PC-3 (cell line): ENCODE measurements around the gene CDK18. TPM values are rescaled to one million over a fixed set of nuclear protein-coding genes. Genes with fewer than 3 reads are reported as not detected.

Source experiments
- ATAC-seq: fragments of 200-7000 bp; cut with Tn5 transposase; 2 replicates; pipeline ENCODE4 v1.9.1; 2020; ENCODE audit warnings: mild to moderate bottlenecking, moderate library complexity
- BruUV-seq: library from RNA; stranded (reverse); fragments of 400-500 nt; replicated peaks from 2 replicates; lab custom pipeline; 2021; lab: Mats Ljungman, UMichigan
- CTCF ChIA-PET: fragments of 300-600 bp; sonication (Branson Sonifier 250); formaldehyde crosslinking; loops from one replicate; lab custom pipeline; 2022; ENCODE audit warnings: antibody characterized with exemption; lab: Charles Lee
- POLR2A ChIA-PET: fragments of 300-600 bp; sonication (Branson Sonifier 250); formaldehyde crosslinking; loops from one replicate; lab custom pipeline; 2022; ENCODE audit warnings: antibody characterized with exemption; ENCODE audit not compliant: unreplicated experiment; lab: Charles Lee
- DNase-seq: peaks from one replicate; pipeline ENCODE4 v3.0.0-alpha.2; 2015
- H2AFZ ChIP-seq: fragments of 300-600 bp; sonication (generic); 2 replicates; pipeline ENCODE4 v1.6.0; 2016; ENCODE audit warnings: antibody characterized with exemption, low read length
- H3F3A ChIP-seq: fragments of 300-600 bp; sonication (generic); one replicate; pipeline ENCODE4 v1.6.0; 2017; ENCODE audit warnings: antibody characterized with exemption, low read length, control low read depth, mild to moderate bottlenecking; ENCODE audit not compliant: unreplicated experiment
- H3K27ac ChIP-seq: fragments of 300-600 bp; sonication (generic); 2 replicates; pipeline ENCODE4 v1.5.1; 2016; ENCODE audit warnings: mild to moderate bottlenecking, low read length
- H3K27me3 ChIP-seq: fragments of 300-600 bp; sonication (generic); 2 replicates; pipeline ENCODE4 v1.6.1; 2016; ENCODE audit warnings: low read length, mixed read lengths
- H3K36me3 ChIP-seq: fragments of 300-600 bp; sonication (generic); 2 replicates; pipeline ENCODE4 v1.6.1; 2016; ENCODE audit warnings: low read depth, mixed run types, low read length, mixed read lengths
- H3K4me1 ChIP-seq: fragments of 300-600 bp; sonication (generic); 2 replicates; pipeline ENCODE4 v1.5.1; 2016; ENCODE audit warnings: low read length; ENCODE audit not compliant: insufficient read depth
- H3K4me2 ChIP-seq: fragments of 300-600 bp; sonication (generic); 2 replicates; pipeline ENCODE4 v1.6.0; 2016; ENCODE audit warnings: low read length
- H3K4me3 ChIP-seq: fragments of 300-600 bp; sonication (generic); 2 replicates; pipeline ENCODE4 v1.5.1; 2016; ENCODE audit warnings: mild to moderate bottlenecking, low read length, mixed read lengths
- H3K79me2 ChIP-seq: fragments of 300-600 bp; sonication (generic); 2 replicates; pipeline ENCODE4 v1.6.1; 2017; ENCODE audit warnings: low read length, mixed read lengths
- H3K9ac ChIP-seq: fragments of 300-600 bp; sonication (generic); 2 replicates; pipeline ENCODE4 v1.6.0; 2016; ENCODE audit warnings: mild to moderate bottlenecking, low read length
- H3K9me2 ChIP-seq: fragments of 300-600 bp; sonication (generic); replicated peaks from 2 replicates; pipeline ENCODE4 v1.6.1; 2016; ENCODE audit warnings: mixed run types, low read length, mixed read lengths
- H3K9me3 ChIP-seq: fragments of 300-600 bp; sonication (generic); 2 replicates; pipeline ENCODE4 v1.6.1; 2016; ENCODE audit warnings: low read length, mixed read lengths
- H4K20me1 ChIP-seq: fragments of 300-600 bp; sonication (generic); 2 replicates; pipeline ENCODE4 v1.6.1; 2016; ENCODE audit warnings: low read length, mixed read lengths
- CTCF ChIP-seq: fragments of 300-600 bp; sonication (generic); conservative IDR thresholded peaks from 2 replicates; pipeline ENCODE4 v1.5.1; 2017; ENCODE audit warnings: antibody characterized with exemption, low read depth, mild to moderate bottlenecking, low read length
- EZH2 ChIP-seq: fragments of 300-600 bp; sonication (generic); IDR thresholded peaks from one replicate; pipeline ENCODE4 v1.6.1; 2017; ENCODE audit warnings: antibody characterized with exemption, mild to moderate bottlenecking, low read length; ENCODE audit not compliant: unreplicated experiment
- EZH2phosphoT487 ChIP-seq: fragments of 300-600 bp; sonication (generic); IDR thresholded peaks from 2 replicates; pipeline ENCODE4 v1.6.1; 2018; ENCODE audit warnings: mild to moderate bottlenecking, antibody characterized with exemption, low read length, borderline replicate concordance
- intact Hi-C: fragments of 100-400 bp; cut with micrococcal nuclease; formaldehyde crosslinking; loops from 2 replicates; pipeline ENCODE4 v1.9.0; 2023
- total RNA-seq: library from RNA; depleted of rRNA; stranded (reverse); fragments of >200 nt; gene quantifications from 2 replicates; pipeline ENCODE4 v1.2.3, GENCODE V29; 2014

CDK18 gene
- total RNA-seq, 1 experiment from 2014 or later, result 13.2 TPM

DNA sequence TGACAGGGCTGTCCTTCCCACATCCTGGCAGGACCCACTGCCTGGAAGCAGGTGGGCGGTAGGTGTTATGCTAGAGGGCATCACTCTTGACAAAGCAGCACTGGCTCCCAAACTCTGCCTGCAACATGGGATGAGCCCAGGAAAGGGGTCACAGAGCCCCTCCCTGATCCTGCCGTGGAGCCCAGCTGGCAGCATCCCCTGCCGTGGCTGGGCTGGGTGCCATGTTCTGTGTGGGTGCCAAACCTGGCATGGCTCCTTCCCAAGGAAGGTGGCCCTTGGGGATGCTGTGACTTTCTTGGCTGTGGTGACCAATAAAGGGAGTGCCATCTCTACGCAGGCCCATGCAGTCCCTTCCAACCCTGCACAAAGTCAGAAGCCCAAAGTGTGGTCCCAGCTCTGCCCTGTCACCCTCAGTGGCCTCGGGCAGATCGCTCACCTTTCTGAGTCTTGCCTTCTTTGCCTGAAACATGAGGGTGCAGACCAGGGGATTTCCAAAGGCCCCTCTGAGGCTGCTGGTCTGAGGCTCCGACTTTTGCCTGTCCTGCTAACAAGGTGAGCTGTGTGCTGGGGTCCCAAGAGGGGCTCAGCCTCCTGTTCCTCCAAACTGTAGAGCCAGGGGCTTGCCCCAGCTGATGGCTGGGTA lies 6.0 kb downstream of the CDK18 start:
- BruUV-seq, result no TSS peak
- DNase-seq (no peak), ATAC-seq (no peak)
- Histone ChIP-seq H3K4me1 (peaks cover 13% of the 10 kb centered on the region), H3K4me2 (no peak overlapping the region), H3K27ac (no peak overlapping the region), H3K79me2 (peaks cover 5% of the 10 kb centered on the region), H3F3A (no peaks in the 10 kb centered on the region), H3K9ac (no peak overlapping the region), H2AFZ (no peak overlapping the region), H3K36me3 (no peaks in the 10 kb centered on the region), H4K20me1 (no peaks in the 10 kb centered on the region), H3K9me2 (no peaks in the 10 kb centered on the region), H3K9me3 (no peaks in the 10 kb centered on the region), H3K4me3 (no peak overlapping the region), H3K27me3 (no peaks in the 10 kb centered on the region)
- ChIA-PET POLR2A (interaction anchor here (0.6 kb wide), 1 partner anchor 471 kb away, joined by 4 read pairs; no protein-coding TSS in a partner anchor), CTCF (no interaction called here)
- intact Hi-C loops, result no loop called here
- no peak for TF ChIP-seq EZH2
- TF ChIP-seq CTCF, result no peak
- no peak for TF ChIP-seq EZH2phosphoT487

DNA sequence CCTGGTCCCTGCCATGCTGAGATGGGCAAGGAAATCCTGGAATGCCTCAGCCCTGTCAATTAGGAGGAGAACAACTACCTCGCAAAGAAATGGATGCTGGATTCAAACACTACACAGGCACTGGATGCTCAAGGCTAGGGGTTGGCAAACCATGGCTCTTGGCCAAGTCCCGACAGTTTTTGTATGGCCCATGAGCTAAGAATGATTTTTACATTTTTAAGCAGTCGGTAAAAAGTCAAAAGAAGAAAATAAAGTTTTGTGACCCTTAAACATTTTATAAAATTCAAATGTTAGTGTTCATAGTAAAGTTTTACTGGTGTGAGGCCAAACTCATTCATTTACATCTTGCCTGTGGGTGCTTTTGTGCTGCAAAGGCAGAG lies 6.5 kb downstream of the CDK18 start:
- no peak overlapping the region for H2AFZ ChIP-seq
- DNase-seq (no peak), ATAC-seq (no peak)
- no peak overlapping the region for H3K4me3 ChIP-seq
- no peak overlapping the region for H3K27ac ChIP-seq
- CTCF ChIA-PET, result no interaction called here
- intact Hi-C loops, result no loop called here
- no peaks in the 10 kb centered on the region for H3K9me2 ChIP-seq
- no peaks in the 10 kb centered on the region for H3K79me2 ChIP-seq
- POLR2A ChIA-PET, result no interaction called here
- H3F3A ChIP-seq, result no peaks in the 10 kb centered on the region
- no TSS peak for BruUV-seq
- no peaks in the 10 kb centered on the region for H3K36me3 ChIP-seq
- no peaks in the 10 kb centered on the region for H3K9me3 ChIP-seq
- no peak for TF ChIP-seq CTCF
- TF ChIP-seq EZH2phosphoT487, result no peak
- TF ChIP-seq EZH2, result no peak
- H3K4me2 ChIP-seq, result no peak overlapping the region
- peaks cover 7% of the 10 kb centered on the region; the same call in 1 of the 2 replicates for H3K4me1 ChIP-seq
- no peaks in the 10 kb centered on the region for H4K20me1 ChIP-seq
- no peaks in the 10 kb centered on the region for H3K27me3 ChIP-seq
- H3K9ac ChIP-seq, result no peak overlapping the region
